Measurements from ENCODE around the gene SLC37A3.

GRCh38 chr7:140404565-140405065, 6.3 kb upstream of the SLC37A3 start:
- TF ChIP-seq POLR2A (IDR thresholded peaks at IDR 0.05), result no peak
- TF ChIP-seq CTCF (IDR thresholded peaks at IDR 0.05), result no peak
